ENCODE results near the gene KIAA1671.

The KIAA1671 gene

GRCh38 chr22:25068707-25069106 lies 116.2 kb downstream of the KIAA1671 start:
- DNase-seq (ENCODE audit: low read depth) = no peak

- no peak for DNase-seq (ENCODE audit: low read depth)
Measured at GRCh38 chr22:25069426-25069757, 116.9 kb downstream of the KIAA1671 start.

- no peak for DNase-seq (ENCODE audit: low read depth)
Measured at GRCh38 chr22:25069758-25070481, 117.4 kb downstream of the KIAA1671 start.

GRCh38 chr22:25070956-25071355 lies 118.4 kb downstream of the KIAA1671 start:
- DNase-seq (ENCODE audit: low read depth) = no peak

- DNase-seq (ENCODE audit: low read depth) = no peak
Measured at GRCh38 chr22:25071720-25072119, 119.2 kb downstream of the KIAA1671 start.

GRCh38 chr22:25072406-25072805 lies 119.9 kb downstream of the KIAA1671 start:
- no peak for DNase-seq (ENCODE audit: low read depth)

GRCh38 chr22:25076336-25076735 lies 123.8 kb downstream of the KIAA1671 start:
- no peak for DNase-seq (ENCODE audit: low read depth)

- no peak for DNase-seq (ENCODE audit: low read depth)
Measured at GRCh38 chr22:25077056-25077455, 124.5 kb downstream of the KIAA1671 start.

- no peak for DNase-seq (ENCODE audit: low read depth)
Measured at GRCh38 chr22:25077964-25078363, 125.4 kb downstream of the KIAA1671 start.

GRCh38 chr22:25078591-25078990 lies 126.1 kb downstream of the KIAA1671 start:
- DNase-seq (ENCODE audit: low read depth) = no peak

- no peak for DNase-seq (ENCODE audit: low read depth)
Measured at GRCh38 chr22:25080855-25081254, 128.3 kb downstream of the KIAA1671 start.

GRCh38 chr22:25081409-25081824 lies 128.9 kb downstream of the KIAA1671 start:
- no peak for DNase-seq (ENCODE audit: low read depth)

GRCh38 chr22:25082096-25082495 lies 129.6 kb downstream of the KIAA1671 start:
- DNase-seq (ENCODE audit: low read depth) = no peak

- DNase-seq (ENCODE audit: low read depth) = no peak
Measured at GRCh38 chr22:25083056-25083806, 130.7 kb downstream of the KIAA1671 start.

GRCh38 chr22:25083807-25084200 lies 131.3 kb downstream of the KIAA1671 start:
- DNase-seq (ENCODE audit: low read depth) = no peak

- DNase-seq (ENCODE audit: low read depth) = no peak
Measured at GRCh38 chr22:25084405-25085107, 132.0 kb downstream of the KIAA1671 start.

- DNase-seq (ENCODE audit: low read depth) = no peak
Measured at GRCh38 chr22:25085156-25085555, 132.6 kb downstream of the KIAA1671 start.

- no peak for DNase-seq (ENCODE audit: low read depth)
Measured at GRCh38 chr22:25085930-25086901, 133.7 kb downstream of the KIAA1671 start.

GRCh38 chr22:25086902-25087282 lies 134.4 kb downstream of the KIAA1671 start:
- DNase-seq (ENCODE audit: low read depth) = no peak

GRCh38 chr22:25090225-25090890 lies 137.8 kb downstream of the KIAA1671 start:
- DNase-seq (ENCODE audit: low read depth) = no peak

GRCh38 chr22:25091458-25091857 lies 138.9 kb downstream of the KIAA1671 start:
- no peak for DNase-seq (ENCODE audit: low read depth)
